Vagina (tissue), 2 donors: Measurements from ENCODE around the gene DOCK2.

Experiments used
- POLR2AphosphoS5 ChIP-seq, 2 donors: sonication (generic); formaldehyde crosslinking; IDR thresholded peaks; one replicate each; pipeline ENCODE4 v1.9.0; 2017; ENCODE audit warnings: antibody characterized with exemption in 2 of 2, mild to moderate bottlenecking in 2 of 2, low read depth in 1 of 2; ENCODE audit not compliant: insufficient read depth in 1 of 2
- TF ChIP-seq, protein P1 (sequence below), 3 experiments: fragments of 450-650 bp in 2 of 3; fragments of 200-600 bp in 1 of 3; sonication (generic) in 1 of 3; IDR thresholded peaks; one replicate each; pipeline ENCODE4 v1.5.1; 2017 to 2019; ENCODE audit warnings: antibody characterized with exemption in 3 of 3, mild to moderate bottlenecking in 2 of 3, moderate library complexity in 2 of 3

DNA sequence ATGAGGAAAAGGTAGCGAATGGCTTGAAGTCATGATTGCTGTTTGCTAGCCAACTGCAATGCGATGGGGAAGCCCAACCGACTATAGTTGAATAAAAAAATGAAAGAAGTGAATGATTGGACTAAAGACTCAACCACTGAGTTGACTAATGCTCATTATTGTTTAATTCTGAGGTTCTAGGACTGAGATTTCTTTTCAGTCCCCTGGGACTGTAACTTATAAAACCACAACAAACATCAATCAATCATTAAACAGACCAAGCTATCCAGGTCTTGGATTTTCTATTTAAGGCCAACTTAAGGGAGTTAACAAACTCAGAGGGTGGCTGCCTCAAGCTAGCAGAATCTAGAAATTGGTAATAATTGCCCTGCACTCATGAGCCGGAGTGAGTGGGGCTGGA is 154.2 kb downstream of the DOCK2 start:
- TF ChIP-seq, protein P1, sequence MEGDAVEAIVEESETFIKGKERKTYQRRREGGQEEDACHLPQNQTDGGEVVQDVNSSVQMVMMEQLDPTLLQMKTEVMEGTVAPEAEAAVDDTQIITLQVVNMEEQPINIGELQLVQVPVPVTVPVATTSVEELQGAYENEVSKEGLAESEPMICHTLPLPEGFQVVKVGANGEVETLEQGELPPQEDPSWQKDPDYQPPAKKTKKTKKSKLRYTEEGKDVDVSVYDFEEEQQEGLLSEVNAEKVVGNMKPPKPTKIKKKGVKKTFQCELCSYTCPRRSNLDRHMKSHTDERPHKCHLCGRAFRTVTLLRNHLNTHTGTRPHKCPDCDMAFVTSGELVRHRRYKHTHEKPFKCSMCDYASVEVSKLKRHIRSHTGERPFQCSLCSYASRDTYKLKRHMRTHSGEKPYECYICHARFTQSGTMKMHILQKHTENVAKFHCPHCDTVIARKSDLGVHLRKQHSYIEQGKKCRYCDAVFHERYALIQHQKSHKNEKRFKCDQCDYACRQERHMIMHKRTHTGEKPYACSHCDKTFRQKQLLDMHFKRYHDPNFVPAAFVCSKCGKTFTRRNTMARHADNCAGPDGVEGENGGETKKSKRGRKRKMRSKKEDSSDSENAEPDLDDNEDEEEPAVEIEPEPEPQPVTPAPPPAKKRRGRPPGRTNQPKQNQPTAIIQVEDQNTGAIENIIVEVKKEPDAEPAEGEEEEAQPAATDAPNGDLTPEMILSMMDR (IDR thresholded peaks at IDR 0.05): no peak
- TF ChIP-seq POLR2AphosphoS5 (IDR thresholded peaks at IDR 0.05; ENCODE audit: insufficient read depth in 1 of 2, low read depth in 1 of 2): no peak
